Measurements from ENCODE around the gene PALLD. TPM values are rescaled to one million over a fixed set of nuclear protein-coding genes. Genes with fewer than 3 reads are reported as not detected.

PALLD gene
- total RNA-seq, 1 donor from 2014 or later = 58.7 TPM

DNA sequence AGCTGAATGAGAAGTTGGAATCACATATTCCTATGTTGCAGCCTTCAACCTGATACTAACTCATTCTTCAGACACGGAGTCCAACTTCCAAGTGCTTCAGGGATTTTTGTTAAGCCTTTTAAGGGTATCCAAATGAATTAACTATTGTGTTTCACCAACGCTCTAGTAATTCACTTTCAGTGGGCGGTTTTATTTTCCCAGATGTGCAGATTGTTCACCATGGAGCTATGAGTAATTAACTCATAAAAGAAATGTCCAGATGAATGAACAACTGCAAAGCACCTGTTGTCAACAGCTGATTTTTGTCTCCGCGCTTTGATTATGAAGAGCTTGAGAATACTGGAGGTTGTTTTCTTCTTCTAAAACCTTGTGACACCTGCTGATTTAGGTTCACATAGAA is 325.6 kb downstream of the PALLD start:
- H3K36me3 Mint-ChIP-seq (ENCODE audit: low read depth) = no peaks in the 10 kb centered on the region
- DNase-seq (ENCODE audit: low read depth, low spot score) = no peak
- H3K4me1 Mint-ChIP-seq = peaks cover 50% of the 10 kb centered on the region
- TF ChIP-seq, protein P1, sequence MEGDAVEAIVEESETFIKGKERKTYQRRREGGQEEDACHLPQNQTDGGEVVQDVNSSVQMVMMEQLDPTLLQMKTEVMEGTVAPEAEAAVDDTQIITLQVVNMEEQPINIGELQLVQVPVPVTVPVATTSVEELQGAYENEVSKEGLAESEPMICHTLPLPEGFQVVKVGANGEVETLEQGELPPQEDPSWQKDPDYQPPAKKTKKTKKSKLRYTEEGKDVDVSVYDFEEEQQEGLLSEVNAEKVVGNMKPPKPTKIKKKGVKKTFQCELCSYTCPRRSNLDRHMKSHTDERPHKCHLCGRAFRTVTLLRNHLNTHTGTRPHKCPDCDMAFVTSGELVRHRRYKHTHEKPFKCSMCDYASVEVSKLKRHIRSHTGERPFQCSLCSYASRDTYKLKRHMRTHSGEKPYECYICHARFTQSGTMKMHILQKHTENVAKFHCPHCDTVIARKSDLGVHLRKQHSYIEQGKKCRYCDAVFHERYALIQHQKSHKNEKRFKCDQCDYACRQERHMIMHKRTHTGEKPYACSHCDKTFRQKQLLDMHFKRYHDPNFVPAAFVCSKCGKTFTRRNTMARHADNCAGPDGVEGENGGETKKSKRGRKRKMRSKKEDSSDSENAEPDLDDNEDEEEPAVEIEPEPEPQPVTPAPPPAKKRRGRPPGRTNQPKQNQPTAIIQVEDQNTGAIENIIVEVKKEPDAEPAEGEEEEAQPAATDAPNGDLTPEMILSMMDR (conservative IDR thresholded peaks at IDR 0.05) = no peak
- H3K4me3 Mint-ChIP-seq = peak overlapping the region; percentile 15
- no peaks in the 10 kb centered on the region for H3K9me3 Mint-ChIP-seq
- peak overlapping the region; percentile 4 for H3K27ac Mint-ChIP-seq (ENCODE audit: unreplicated experiment)
- no peaks in the 10 kb centered on the region for H3K27me3 Mint-ChIP-seq (ENCODE audit: low read depth)

DNA sequence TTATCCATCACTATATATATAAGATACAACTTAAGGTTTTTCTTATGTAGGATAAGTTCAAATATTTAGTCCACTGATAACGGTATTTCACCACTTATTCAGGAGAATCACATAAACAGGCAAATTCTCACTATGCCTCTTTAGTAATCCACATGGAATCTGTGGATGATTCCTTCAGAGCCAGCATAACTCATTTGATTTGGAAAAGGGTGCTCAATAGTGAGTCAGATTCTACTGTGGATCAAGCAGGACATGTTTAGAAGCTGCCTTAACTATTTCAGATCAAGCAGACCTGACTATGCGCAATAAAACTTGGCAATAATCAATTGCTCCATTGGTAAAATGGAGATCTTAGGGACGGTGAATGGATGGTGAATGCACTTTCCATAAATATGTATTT is 329.1 kb downstream of the PALLD start:
- no peaks in the 10 kb centered on the region for H3K9me3 Mint-ChIP-seq
- H3K4me1 Mint-ChIP-seq = peaks cover 48% of the 10 kb centered on the region
- H3K4me3 Mint-ChIP-seq = no peak overlapping the region
- H3K27ac Mint-ChIP-seq (ENCODE audit: unreplicated experiment) = no peak overlapping the region
- H3K27me3 Mint-ChIP-seq (ENCODE audit: low read depth) = no peaks in the 10 kb centered on the region
- TF ChIP-seq, protein P1 (conservative IDR thresholded peaks at IDR 0.05) = no peak
- H3K36me3 Mint-ChIP-seq (ENCODE audit: low read depth) = no peaks in the 10 kb centered on the region
- no peak for DNase-seq (ENCODE audit: low read depth, low spot score)

DNA sequence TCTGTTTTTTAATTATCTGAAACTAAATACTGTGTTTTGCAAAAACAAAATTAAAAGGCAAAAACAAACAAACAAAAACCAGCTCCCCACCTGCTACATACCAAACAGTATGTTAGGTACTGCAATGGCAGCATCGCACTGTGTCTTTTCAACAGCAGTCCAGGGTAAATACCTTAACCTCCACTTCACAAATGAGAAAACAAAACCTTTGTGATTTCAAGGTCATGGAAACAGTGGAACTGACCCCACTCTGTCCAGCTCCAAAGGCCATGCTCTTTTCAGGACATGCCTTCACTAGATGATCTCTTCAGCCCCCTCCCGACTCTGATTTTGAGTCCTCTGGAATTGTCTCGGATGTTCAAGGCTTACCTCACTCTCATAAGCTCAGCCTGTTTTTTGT is 329.8 kb downstream of the PALLD start:
- no peaks in the 10 kb centered on the region for H3K9me3 Mint-ChIP-seq
- peaks cover 52% of the 10 kb centered on the region for H3K4me1 Mint-ChIP-seq
- no peak overlapping the region for H3K4me3 Mint-ChIP-seq
- TF ChIP-seq, protein P1 (conservative IDR thresholded peaks at IDR 0.05) = no peak
- no peaks in the 10 kb centered on the region for H3K27me3 Mint-ChIP-seq (ENCODE audit: low read depth)
- DNase-seq (ENCODE audit: low read depth, low spot score) = no peak
- H3K36me3 Mint-ChIP-seq (ENCODE audit: low read depth) = no peaks in the 10 kb centered on the region
- no peak overlapping the region for H3K27ac Mint-ChIP-seq (ENCODE audit: unreplicated experiment)

DNA sequence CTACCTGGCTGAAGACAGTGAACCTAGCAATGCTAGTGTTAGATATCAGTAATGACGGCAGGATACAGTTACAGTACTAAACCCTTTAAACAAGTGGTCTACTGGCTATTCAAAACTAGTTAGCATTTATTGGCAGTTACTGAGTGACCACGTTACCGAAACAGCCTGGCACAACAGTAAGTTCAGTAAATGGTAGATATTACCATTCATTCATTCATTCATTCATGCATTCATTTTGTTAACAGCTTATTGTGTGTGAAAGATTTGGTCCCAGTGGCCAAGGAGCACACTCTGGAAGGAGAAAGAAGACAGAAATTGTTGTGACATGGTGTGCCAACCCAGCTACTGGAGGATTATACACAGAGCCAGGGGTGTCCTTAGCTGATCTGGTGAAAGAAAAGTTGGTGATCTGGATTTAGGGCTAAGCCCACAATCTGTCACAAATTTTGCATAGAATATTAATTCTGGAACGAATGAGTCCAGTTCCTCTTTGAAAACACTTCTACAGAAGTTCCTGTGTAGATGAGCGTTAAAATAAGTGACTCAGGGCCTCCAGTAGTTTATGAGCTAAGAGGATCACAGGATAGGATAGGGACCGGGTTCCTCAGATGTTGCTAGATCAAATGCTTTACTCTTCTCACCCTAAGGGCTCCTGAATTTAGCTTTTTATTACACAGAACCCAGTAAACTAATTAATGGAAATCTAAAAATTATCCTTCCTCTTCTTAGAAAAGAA is 334.1 kb downstream of the PALLD start:
- no peaks in the 10 kb centered on the region for H3K27me3 Mint-ChIP-seq (ENCODE audit: low read depth)
- no peak for DNase-seq (ENCODE audit: low read depth, low spot score)
- TF ChIP-seq, protein P1 (conservative IDR thresholded peaks at IDR 0.05) = no peak
- no peaks in the 10 kb centered on the region for H3K9me3 Mint-ChIP-seq
- H3K4me3 Mint-ChIP-seq = peak overlapping the region; percentile 84
- no peaks in the 10 kb centered on the region for H3K36me3 Mint-ChIP-seq (ENCODE audit: low read depth)
- H3K4me1 Mint-ChIP-seq = peaks cover 39% of the 10 kb centered on the region
- peak overlapping the region; percentile 92 for H3K27ac Mint-ChIP-seq (ENCODE audit: unreplicated experiment)

DNA sequence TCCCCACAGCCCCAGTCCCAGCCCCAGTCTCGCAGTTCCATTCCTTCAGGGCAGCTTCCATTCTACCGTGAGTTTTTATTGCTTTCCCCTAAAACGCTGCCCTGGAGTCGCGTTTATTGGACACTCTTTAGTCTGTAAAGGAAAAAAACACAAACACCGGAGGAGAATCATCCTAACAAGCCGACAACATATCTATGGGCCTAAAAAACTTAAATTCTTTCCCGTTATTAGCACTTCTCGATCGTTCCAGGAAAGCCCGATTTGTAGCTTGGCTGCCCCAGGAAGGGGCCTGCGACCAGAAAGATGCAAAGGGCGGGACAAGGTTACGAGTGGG is 334.7 kb downstream of the PALLD start:
- Mint-ChIP-seq H3K27ac (ENCODE audit: unreplicated experiment) (peak overlapping the region; percentile 92), H3K4me1 (peaks cover 45% of the 10 kb centered on the region), H3K36me3 (ENCODE audit: low read depth) (peaks cover 4% of the 10 kb centered on the region), H3K27me3 (ENCODE audit: low read depth) (no peaks in the 10 kb centered on the region), H3K4me3 (peak overlapping the region; percentile 84), H3K9me3 (no peaks in the 10 kb centered on the region)
- TF ChIP-seq, protein P1 (conservative IDR thresholded peaks at IDR 0.05) = no peak
- DNase-seq (ENCODE audit: low read depth, low spot score) = no peak

Measured in neural crest cell (in vitro differentiated cells).